HCT116 (cell line): ENCODE data around the gene CAPN9. TPM values are rescaled to one million over a fixed set of nuclear protein-coding genes. Genes with fewer than 3 reads are reported as not detected.

Experiments used
- ATAC-seq: fragments of 200-7000 bp; cut with Tn5 transposase; 2 replicates; pipeline ENCODE4 v1.9.1; 2020; ENCODE audit warnings: mild to moderate bottlenecking, moderate library complexity
- BruUV-seq: library from RNA; stranded (reverse); fragments of 400-500 nt; replicated peaks from 2 replicates; lab custom pipeline; 2021; lab: Mats Ljungman, UMichigan
- CTCF ChIA-PET: fragments of 300-600 bp; sonication (Branson Sonifier 250); formaldehyde crosslinking; loops from one replicate; lab custom pipeline; 2021; ENCODE audit warnings: antibody characterized with exemption; lab: Charles Lee
- POLR2A ChIA-PET: fragments of 300-600, 350-600 bp; sonication (Branson Sonifier 250); formaldehyde crosslinking; loops from one replicate; lab custom pipeline; 2021; ENCODE audit warnings: antibody characterized with exemption; lab: Charles Lee
- RAD21 ChIA-PET, 2 experiments: fragments of 300-600 bp; sonication (Branson Sonifier 250); formaldehyde crosslinking; loops; one replicate each; lab custom pipeline; 2023; ENCODE audit warnings: low total read pairs in 2 of 2; ENCODE audit not compliant: uncharacterized antibody in 2 of 2, unreplicated experiment in 2 of 2, low non-redundant PET in 1 of 2; lab: Charles Lee
- DNase-seq: peaks from one replicate; pipeline ENCODE4 v3.0.0-alpha.2; 2010; ENCODE audit warnings: low read depth, low spot score
- H2AFZ ChIP-seq: fragments of 200-600 bp; shearing (Covaris generic), sonication (generic); 2 replicates; pipeline ENCODE4 v1.6.1; 2017; ENCODE audit warnings: low read depth, mixed run types, mixed read lengths, antibody characterized with exemption, low read length; ENCODE audit not compliant: poor library complexity, severe bottlenecking
- H3K27ac ChIP-seq: 2 replicates; pipeline ENCODE4 v1.5.1; 2012; ENCODE audit warnings: low read depth, low read length
- H3K27me3 ChIP-seq: fragments of 200-600 bp; sonication (generic); 2 replicates; pipeline ENCODE4 v1.6.1; 2016; ENCODE audit warnings: mixed run types, low read length, mixed read lengths; ENCODE audit not compliant: insufficient read depth
- H3K36me3 ChIP-seq, 2 experiments: fragments of 200-500 bp in 1 of 2; fragments of 200-600 bp in 1 of 2; sonication (Bioruptor generic) in 1 of 2; sonication (generic) in 1 of 2; 2 replicates each; pipeline versions ENCODE4 v1.5.1 to v1.6.1; 2014 to 2016; ENCODE audit warnings: low read length in 2 of 2, inconsistent platforms in 1 of 2, mixed read lengths in 1 of 2, mixed run types in 1 of 2; ENCODE audit not compliant: insufficient read depth in 2 of 2, control insufficient read depth in 1 of 2
- H3K4me1 ChIP-seq, 2 experiments: fragments of 200-600 bp in 1 of 2; sonication (generic) in 1 of 2; 2 replicates each; pipeline versions ENCODE4 v1.5.1 to v1.6.1; 2012 to 2017; ENCODE audit warnings: low read length in 2 of 2, inconsistent platforms in 1 of 2, mild to moderate bottlenecking in 1 of 2, mixed read lengths in 1 of 2, mixed run types in 1 of 2, moderate library complexity in 1 of 2; ENCODE audit not compliant: insufficient read depth in 2 of 2, control insufficient read depth in 1 of 2
- H3K4me2 ChIP-seq: fragments of 200-600 bp; sonication (generic); 2 replicates; pipeline ENCODE4 v1.6.1; 2017; ENCODE audit warnings: mixed run types, low read length, mixed read lengths
- H3K4me3 ChIP-seq, 2 experiments: fragments of 200-600 bp in 1 of 2; sonication (generic) in 1 of 2; replicated peaks in 1 of 2; 2 replicates each; pipeline ENCODE4 v1.5.1; 2011 to 2016; ENCODE audit warnings: low read length in 2 of 2, control low read depth in 1 of 2, low read depth in 1 of 2, mild to moderate bottlenecking in 1 of 2, mixed read lengths in 1 of 2, mixed run types in 1 of 2
- H3K79me2 ChIP-seq: fragments of 200-600 bp; sonication (generic); 2 replicates; pipeline ENCODE4 v1.6.1; 2017; ENCODE audit warnings: mild to moderate bottlenecking, mixed run types, low read length, moderate library complexity, mixed read lengths; ENCODE audit not compliant: insufficient read depth
- H3K9ac ChIP-seq: fragments of 200-600 bp; sonication (generic); 2 replicates; pipeline ENCODE4 v1.6.1; 2016; ENCODE audit warnings: low read length, mixed read lengths
- H3K9me2 ChIP-seq: fragments of 200-600 bp; sonication (generic), shearing (Covaris generic); 2 replicates; pipeline ENCODE4 v1.6.1; 2017; ENCODE audit warnings: mixed run types, mild to moderate bottlenecking, moderate library complexity; ENCODE audit not compliant: insufficient read depth
- H3K9me3 ChIP-seq, 2 experiments: fragments of 200-500 bp in 1 of 2; fragments of 200-600 bp in 1 of 2; sonication (Bioruptor generic) in 1 of 2; sonication (generic) in 1 of 2; 2 replicates each; pipeline ENCODE4 v1.6.1; 2014 to 2017; ENCODE audit warnings: low read length in 2 of 2, mixed read lengths in 2 of 2, inconsistent platforms in 1 of 2, low read depth in 1 of 2, mild to moderate bottlenecking in 1 of 2, mixed run types in 1 of 2, moderate library complexity in 1 of 2; ENCODE audit not compliant: control insufficient read depth in 1 of 2, insufficient read depth in 1 of 2
- H4K20me1 ChIP-seq: fragments of 200-600 bp; sonication (generic), shearing (Covaris generic); 2 replicates; pipeline ENCODE4 v1.6.1; 2017; ENCODE audit warnings: mixed run types, mild to moderate bottlenecking, moderate library complexity; ENCODE audit not compliant: insufficient read depth
- CBX3 ChIP-seq: IDR thresholded peaks from 2 replicates; pipeline ENCODE4 v1.6.1; 2012; ENCODE audit warnings: low read depth
- ELF1 ChIP-seq: IDR thresholded peaks from 2 replicates; pipeline ENCODE4 v1.6.1; 2012; ENCODE audit warnings: low read depth, borderline replicate concordance
- FOSL1 ChIP-seq: IDR thresholded peaks from 2 replicates; pipeline ENCODE4 v1.6.1; 2012; ENCODE audit warnings: low read depth
- JUND ChIP-seq: IDR thresholded peaks from 2 replicates; pipeline ENCODE4 v1.6.1; 2012
- POLR2A ChIP-seq: IDR thresholded peaks from 2 replicates; pipeline ENCODE4 v1.7.0; 2011; ENCODE audit warnings: borderline replicate concordance; ENCODE audit not compliant: insufficient read depth, insufficient read length; ENCODE audit errors: extremely low read depth
- ZFX ChIP-seq: fragments of 450-650 bp; IDR thresholded peaks from 2 replicates; pipeline ENCODE4 v1.6.1; 2017
- intact Hi-C: fragments of 100-400 bp; cut with micrococcal nuclease; formaldehyde crosslinking; loops from 2 replicates; pipeline ENCODE4 v1.10.0; 2022
- total RNA-seq: library from RNA; stranded (reverse); gene quantifications from one replicate; pipeline ENCODE4 v1.2.1, GENCODE V29; 2021; ENCODE audit not compliant: unreplicated experiment
- TF ChIP-seq, protein P1 (sequence below): IDR thresholded peaks from 2 replicates; pipeline ENCODE4 v1.6.1; 2012; ENCODE audit warnings: low read depth
- TF ChIP-seq, protein P2 (sequence below): IDR thresholded peaks from 2 replicates; pipeline ENCODE4 v1.6.1; 2011; ENCODE audit warnings: mild to moderate bottlenecking, low read length, moderate library complexity; ENCODE audit not compliant: insufficient replicate concordance; ENCODE audit errors: extremely low read depth

The CAPN9 gene
- total RNA-seq, 1 experiment from 2014 or later = not detected

DNA sequence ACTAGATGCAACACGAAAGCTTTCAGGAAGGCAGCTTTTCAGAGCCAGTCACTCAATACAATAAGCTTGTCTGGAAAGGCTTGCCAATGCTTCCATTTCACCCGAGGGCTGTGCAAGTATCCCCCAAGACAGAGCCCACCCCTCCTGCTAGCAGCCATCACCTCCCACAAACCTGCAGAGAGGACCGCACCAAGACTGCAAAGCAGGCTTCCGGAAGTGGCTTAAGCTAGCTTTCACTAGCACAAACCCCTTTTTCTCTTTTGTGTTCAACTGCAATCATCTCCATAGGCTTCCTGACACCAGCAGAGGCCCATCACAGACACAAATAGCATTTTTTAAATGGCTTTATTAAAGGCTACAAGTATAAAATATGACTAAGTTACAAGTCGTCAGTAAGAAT lies 89.6 kb downstream of the CAPN9 start:
- TF ChIP-seq POLR2A (no peak), ELF1 (no peak)
- TF ChIP-seq, protein P1, sequence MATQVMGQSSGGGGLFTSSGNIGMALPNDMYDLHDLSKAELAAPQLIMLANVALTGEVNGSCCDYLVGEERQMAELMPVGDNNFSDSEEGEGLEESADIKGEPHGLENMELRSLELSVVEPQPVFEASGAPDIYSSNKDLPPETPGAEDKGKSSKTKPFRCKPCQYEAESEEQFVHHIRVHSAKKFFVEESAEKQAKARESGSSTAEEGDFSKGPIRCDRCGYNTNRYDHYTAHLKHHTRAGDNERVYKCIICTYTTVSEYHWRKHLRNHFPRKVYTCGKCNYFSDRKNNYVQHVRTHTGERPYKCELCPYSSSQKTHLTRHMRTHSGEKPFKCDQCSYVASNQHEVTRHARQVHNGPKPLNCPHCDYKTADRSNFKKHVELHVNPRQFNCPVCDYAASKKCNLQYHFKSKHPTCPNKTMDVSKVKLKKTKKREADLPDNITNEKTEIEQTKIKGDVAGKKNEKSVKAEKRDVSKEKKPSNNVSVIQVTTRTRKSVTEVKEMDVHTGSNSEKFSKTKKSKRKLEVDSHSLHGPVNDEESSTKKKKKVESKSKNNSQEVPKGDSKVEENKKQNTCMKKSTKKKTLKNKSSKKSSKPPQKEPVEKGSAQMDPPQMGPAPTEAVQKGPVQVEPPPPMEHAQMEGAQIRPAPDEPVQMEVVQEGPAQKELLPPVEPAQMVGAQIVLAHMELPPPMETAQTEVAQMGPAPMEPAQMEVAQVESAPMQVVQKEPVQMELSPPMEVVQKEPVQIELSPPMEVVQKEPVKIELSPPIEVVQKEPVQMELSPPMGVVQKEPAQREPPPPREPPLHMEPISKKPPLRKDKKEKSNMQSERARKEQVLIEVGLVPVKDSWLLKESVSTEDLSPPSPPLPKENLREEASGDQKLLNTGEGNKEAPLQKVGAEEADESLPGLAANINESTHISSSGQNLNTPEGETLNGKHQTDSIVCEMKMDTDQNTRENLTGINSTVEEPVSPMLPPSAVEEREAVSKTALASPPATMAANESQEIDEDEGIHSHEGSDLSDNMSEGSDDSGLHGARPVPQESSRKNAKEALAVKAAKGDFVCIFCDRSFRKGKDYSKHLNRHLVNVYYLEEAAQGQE = no peak
- Histone ChIP-seq H3K4me3 (no peak overlapping the region), H3K79me2 (no peaks in the 10 kb centered on the region), H3K27me3 (no peaks in the 10 kb centered on the region), H3K9me2 (no peaks in the 10 kb centered on the region), H2AFZ (no peak overlapping the region), H3K4me2 (no peak overlapping the region), H3K27ac (no peak overlapping the region), H3K4me1 (no peaks in the 10 kb centered on the region), H3K9me3 (no peaks in the 10 kb centered on the region), H3K9ac (no peak overlapping the region), H4K20me1 (no peaks in the 10 kb centered on the region), H3K36me3 (peaks cover 6 to 12% of the 10 kb centered on the region in 2 experiments; a peak in 2 of 4 replicates)
- intact Hi-C loops = no loop called here
- CTCF ChIA-PET = no interaction called here
- no TSS peak for BruUV-seq
- no peak for ATAC-seq
- DNase-seq = no peak
- RAD21 ChIA-PET = no interaction called here
- POLR2A ChIA-PET = no interaction called here

DNA sequence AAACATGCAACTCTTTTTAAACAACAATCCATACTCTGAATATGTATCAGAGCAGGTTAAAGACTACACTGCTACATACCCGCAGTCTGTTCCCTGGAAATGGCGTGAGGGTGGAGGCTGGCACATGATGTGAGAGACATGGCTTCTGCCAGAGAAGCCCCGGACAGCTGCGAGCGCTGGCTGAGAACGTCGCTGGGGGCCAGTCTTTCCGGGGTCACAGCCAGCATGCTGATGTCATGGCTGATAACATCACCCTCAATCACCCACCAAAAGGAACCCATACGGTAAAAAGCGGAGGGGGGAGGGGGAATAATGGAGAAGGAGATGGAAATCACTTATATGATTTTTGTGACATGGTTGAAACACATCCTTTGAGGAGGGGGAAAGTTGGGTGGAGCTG lies 92.0 kb downstream of the CAPN9 start:
- CTCF ChIA-PET = no interaction called here
- Histone ChIP-seq H3K4me2 (no peak overlapping the region), H3K4me1 (no peaks in the 10 kb centered on the region), H3K27me3 (no peaks in the 10 kb centered on the region), H3K4me3 (no peak overlapping the region), H3K9me3 (no peaks in the 10 kb centered on the region), H3K79me2 (no peaks in the 10 kb centered on the region), H3K9me2 (no peaks in the 10 kb centered on the region), H2AFZ (no peak overlapping the region), H3K36me3 (peaks cover 8 to 12% of the 10 kb centered on the region in 2 experiments; a peak in 3 of 4 replicates), H4K20me1 (no peaks in the 10 kb centered on the region), H3K27ac (no peak overlapping the region), H3K9ac (no peak overlapping the region)
- DNase-seq (no peak), ATAC-seq (no peak)
- RAD21 ChIA-PET = no interaction called here
- POLR2A ChIA-PET = no interaction called here
- BruUV-seq = TSS peak; percentile 23
- no peak for TF ChIP-seq FOSL1
- no peak for TF ChIP-seq ZFX
- TF ChIP-seq, protein P1 = no peak
- no peak for TF ChIP-seq JUND
- no peak for TF ChIP-seq POLR2A
- TF ChIP-seq, protein P2, sequence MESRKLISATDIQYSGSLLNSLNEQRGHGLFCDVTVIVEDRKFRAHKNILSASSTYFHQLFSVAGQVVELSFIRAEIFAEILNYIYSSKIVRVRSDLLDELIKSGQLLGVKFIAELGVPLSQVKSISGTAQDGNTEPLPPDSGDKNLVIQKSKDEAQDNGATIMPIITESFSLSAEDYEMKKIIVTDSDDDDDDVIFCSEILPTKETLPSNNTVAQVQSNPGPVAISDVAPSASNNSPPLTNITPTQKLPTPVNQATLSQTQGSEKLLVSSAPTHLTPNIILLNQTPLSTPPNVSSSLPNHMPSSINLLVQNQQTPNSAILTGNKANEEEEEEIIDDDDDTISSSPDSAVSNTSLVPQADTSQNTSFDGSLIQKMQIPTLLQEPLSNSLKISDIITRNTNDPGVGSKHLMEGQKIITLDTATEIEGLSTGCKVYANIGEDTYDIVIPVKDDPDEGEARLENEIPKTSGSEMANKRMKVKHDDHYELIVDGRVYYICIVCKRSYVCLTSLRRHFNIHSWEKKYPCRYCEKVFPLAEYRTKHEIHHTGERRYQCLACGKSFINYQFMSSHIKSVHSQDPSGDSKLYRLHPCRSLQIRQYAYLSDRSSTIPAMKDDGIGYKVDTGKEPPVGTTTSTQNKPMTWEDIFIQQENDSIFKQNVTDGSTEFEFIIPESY = no peak
- TF ChIP-seq CBX3 = no peak
- intact Hi-C loops = no loop called here
